ENCODE measurements around the gene CRIP3. TPM values are rescaled to one million over a fixed set of nuclear protein-coding genes. Genes with fewer than 3 reads are reported as not detected.

The CRIP3 gene
- total RNA-seq, 2 donors from 2014 or later: not detected

- no peak for ATAC-seq
- no peaks in the 10 kb centered on the region for H3K4me1 ChIP-seq
- no peaks in the 10 kb centered on the region for H3K36me3 ChIP-seq (replicated peaks in 1 of 2; ENCODE audit: insufficient read depth in 1 of 2, low read depth in 2 of 2)
- no peak for DNase-seq
- intact Hi-C loops (cut with DNase I): no loop called here
- H3K27ac ChIP-seq: no peak overlapping the region
- WGBS, 2 donors: 92 to 95% methylated on average over 6 of the region's 6 CpGs
- H3K27me3 ChIP-seq: no peaks in the 10 kb centered on the region
- TF ChIP-seq, protein P1, sequence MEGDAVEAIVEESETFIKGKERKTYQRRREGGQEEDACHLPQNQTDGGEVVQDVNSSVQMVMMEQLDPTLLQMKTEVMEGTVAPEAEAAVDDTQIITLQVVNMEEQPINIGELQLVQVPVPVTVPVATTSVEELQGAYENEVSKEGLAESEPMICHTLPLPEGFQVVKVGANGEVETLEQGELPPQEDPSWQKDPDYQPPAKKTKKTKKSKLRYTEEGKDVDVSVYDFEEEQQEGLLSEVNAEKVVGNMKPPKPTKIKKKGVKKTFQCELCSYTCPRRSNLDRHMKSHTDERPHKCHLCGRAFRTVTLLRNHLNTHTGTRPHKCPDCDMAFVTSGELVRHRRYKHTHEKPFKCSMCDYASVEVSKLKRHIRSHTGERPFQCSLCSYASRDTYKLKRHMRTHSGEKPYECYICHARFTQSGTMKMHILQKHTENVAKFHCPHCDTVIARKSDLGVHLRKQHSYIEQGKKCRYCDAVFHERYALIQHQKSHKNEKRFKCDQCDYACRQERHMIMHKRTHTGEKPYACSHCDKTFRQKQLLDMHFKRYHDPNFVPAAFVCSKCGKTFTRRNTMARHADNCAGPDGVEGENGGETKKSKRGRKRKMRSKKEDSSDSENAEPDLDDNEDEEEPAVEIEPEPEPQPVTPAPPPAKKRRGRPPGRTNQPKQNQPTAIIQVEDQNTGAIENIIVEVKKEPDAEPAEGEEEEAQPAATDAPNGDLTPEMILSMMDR (IDR thresholded peaks at IDR 0.05): no peak
- TF ChIP-seq POLR2A (IDR thresholded peaks at IDR 0.05): no peak
- H3K9me3 ChIP-seq: no peaks in the 10 kb centered on the region
- H3K4me3 ChIP-seq: no peak overlapping the region
These were observed 16.3 kb downstream of the CRIP3 start for GRCh38 chr6:43292341-43292740.

- TF ChIP-seq, protein P1 (IDR thresholded peaks at IDR 0.05): no peak
- no peak for TF ChIP-seq POLR2A (IDR thresholded peaks at IDR 0.05)
- DNase-seq: no peak
- Histone ChIP-seq H3K36me3 (replicated peaks in 1 of 2; ENCODE audit: insufficient read depth in 1 of 2, low read depth in 2 of 2) (no peaks in the 10 kb centered on the region), H3K4me3 (no peak overlapping the region), H3K27ac (no peak overlapping the region), H3K9me3 (no peaks in the 10 kb centered on the region), H3K4me1 (no peaks in the 10 kb centered on the region), H3K27me3 (no peaks in the 10 kb centered on the region)
- no peak for ATAC-seq
- intact Hi-C loops (cut with DNase I): no loop called here
- 92 to 98% methylated on average over 2 of the region's 2 CpGs for WGBS, 2 donors
These were observed 16.9 kb downstream of the CRIP3 start for GRCh38 chr6:43291708-43292107.

DNA sequence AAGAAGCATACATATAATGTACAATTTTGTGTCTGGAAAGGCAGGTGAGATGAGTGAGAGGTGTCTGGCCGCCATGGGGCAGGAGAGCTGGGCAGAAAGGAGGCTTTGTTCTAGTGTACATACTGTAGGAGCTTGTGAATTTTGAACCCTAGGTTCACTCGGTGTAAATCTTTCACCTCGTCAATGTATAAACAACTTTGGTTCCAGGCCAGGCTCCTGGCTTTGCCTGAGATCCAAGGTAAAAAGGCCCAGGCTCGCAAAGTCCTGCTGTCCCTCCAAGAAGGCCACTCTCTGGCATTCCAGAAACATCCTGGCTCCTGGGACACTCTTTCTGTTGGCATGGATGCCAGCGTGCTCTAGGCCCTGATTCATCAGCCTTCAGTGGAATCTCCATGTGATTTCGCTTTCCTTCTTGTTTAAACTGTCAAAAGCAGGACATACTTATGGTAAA lies 17.7 kb downstream of the CRIP3 start:
- ATAC-seq: no peak
- Histone ChIP-seq H3K27ac (no peak overlapping the region), H3K36me3 (replicated peaks in 1 of 2; ENCODE audit: insufficient read depth in 1 of 2, low read depth in 2 of 2) (no peaks in the 10 kb centered on the region), H3K9me3 (no peaks in the 10 kb centered on the region), H3K27me3 (no peaks in the 10 kb centered on the region), H3K4me3 (no peak overlapping the region), H3K4me1 (no peaks in the 10 kb centered on the region)
- no peak for DNase-seq
- intact Hi-C loops (cut with DNase I): no loop called here
- no peak for TF ChIP-seq POLR2A (IDR thresholded peaks at IDR 0.05)
- TF ChIP-seq, protein P1 (IDR thresholded peaks at IDR 0.05): no peak
- WGBS, 2 donors: 55 to 58% methylated on average over 6 of the region's 6 CpGs

GRCh38 chr6:43290339-43290904 lies 18.2 kb downstream of the CRIP3 start:
- no peak for TF ChIP-seq POLR2A (IDR thresholded peaks at IDR 0.05)
- TF ChIP-seq, protein P1 (IDR thresholded peaks at IDR 0.05): no peak
- H3K27ac ChIP-seq: no peak overlapping the region
- no peaks in the 10 kb centered on the region for H3K9me3 ChIP-seq
- DNase-seq (no peak), ATAC-seq (no peak)
- H3K27me3 ChIP-seq: no peaks in the 10 kb centered on the region
- WGBS, 2 donors: 69 to 83% methylated on average over 3 of the region's 3 CpGs
- H3K4me3 ChIP-seq: no peak overlapping the region
- H3K36me3 ChIP-seq (replicated peaks in 1 of 2; ENCODE audit: insufficient read depth in 1 of 2, low read depth in 2 of 2): no peaks in the 10 kb centered on the region
- no peaks in the 10 kb centered on the region for H3K4me1 ChIP-seq
- intact Hi-C loops (cut with DNase I): no loop called here
